ENCODE data around the gene SRGAP1.
"Not testable (repeated sequence)": the region's sequence is repeated elsewhere in the genome, so short reads cannot be mapped to it uniquely, and the experiment has no call there.

The SRGAP1 gene

GRCh38 chr12:64122154-64122553 is 277.7 kb downstream of the SRGAP1 start:
- DNase-seq (ENCODE audit: low read depth in 3 of 3), result no peak

GRCh38 chr12:64122995-64123394 is 278.5 kb downstream of the SRGAP1 start:
- no peak for DNase-seq (ENCODE audit: low read depth in 3 of 3)

GRCh38 chr12:64123448-64123847 is 278.9 kb downstream of the SRGAP1 start:
- DNase-seq (ENCODE audit: low read depth in 3 of 3), result no peak

DNA sequence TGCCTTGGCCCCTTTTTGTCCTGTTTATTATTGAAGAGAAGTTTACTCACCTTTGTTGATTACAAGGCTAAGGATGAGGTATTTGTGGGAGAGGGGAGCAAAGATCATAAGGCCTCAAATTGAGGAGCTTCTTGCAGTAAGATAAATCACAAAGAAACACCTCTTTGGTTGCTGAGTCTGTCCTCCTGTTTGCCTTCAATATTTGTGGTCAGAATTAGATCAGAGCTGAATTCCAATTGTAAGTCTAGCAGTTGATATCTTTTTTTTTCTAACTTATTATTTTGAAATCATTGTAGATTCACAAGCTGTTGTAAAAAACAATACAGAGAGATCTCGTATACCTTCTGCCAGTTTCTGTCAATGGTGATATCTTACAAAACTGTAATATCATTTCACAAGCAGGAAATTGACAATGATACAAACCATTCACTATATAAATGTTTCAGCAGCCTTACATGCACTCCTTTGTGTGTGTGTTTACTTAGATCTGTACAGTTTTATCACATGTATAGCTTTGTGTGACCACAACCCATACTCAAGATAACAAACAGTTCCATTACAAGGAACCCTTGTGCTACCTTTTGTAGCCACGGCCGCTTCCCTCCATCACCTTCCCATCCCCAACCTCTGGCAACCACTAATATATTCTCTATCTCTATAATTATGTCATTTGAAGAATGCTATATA is 280.2 kb downstream of the SRGAP1 start:
- DNase-seq (ENCODE audit: low read depth in 3 of 3), result no peak

GRCh38 chr12:64125913-64126312 is 281.4 kb downstream of the SRGAP1 start:
- DNase-seq (ENCODE audit: low read depth in 3 of 3), result no peak

- DNase-seq (ENCODE audit: low read depth in 3 of 3), result no peak
Observed at GRCh38 chr12:64127811-64128210, 283.3 kb downstream of the SRGAP1 start.

GRCh38 chr12:64128366-64128765 is 283.9 kb downstream of the SRGAP1 start:
- DNase-seq (ENCODE audit: low read depth in 3 of 3), result no peak

DNA sequence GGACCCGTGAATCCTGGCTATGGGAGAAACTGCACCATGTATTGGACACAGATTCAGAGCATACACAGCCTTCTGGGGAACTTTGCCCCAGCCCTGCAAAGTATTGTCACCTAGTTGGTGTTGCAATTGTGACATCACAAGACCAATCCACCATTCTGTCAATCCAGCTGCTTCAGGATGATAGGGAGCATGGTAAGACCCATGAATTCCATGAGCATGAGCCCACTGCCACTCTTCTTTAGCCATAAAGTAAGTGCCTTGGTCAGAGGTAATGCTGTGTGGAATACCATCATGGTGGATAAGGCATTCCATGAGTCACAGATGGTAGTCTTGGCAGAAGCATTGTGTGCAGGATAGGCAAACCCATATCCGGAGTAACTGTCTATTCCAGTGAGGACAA is 286.0 kb downstream of the SRGAP1 start:
- DNase-seq (ENCODE audit: low read depth in 3 of 3), result not testable (repeated sequence)

- DNase-seq (ENCODE audit: low read depth in 3 of 3), result not testable (repeated sequence)
Observed at GRCh38 chr12:64131456-64131855, 287.0 kb downstream of the SRGAP1 start.

GRCh38 chr12:64132672-64133071 is 288.2 kb downstream of the SRGAP1 start:
- not testable (repeated sequence) for DNase-seq (ENCODE audit: low read depth in 3 of 3)

DNA sequence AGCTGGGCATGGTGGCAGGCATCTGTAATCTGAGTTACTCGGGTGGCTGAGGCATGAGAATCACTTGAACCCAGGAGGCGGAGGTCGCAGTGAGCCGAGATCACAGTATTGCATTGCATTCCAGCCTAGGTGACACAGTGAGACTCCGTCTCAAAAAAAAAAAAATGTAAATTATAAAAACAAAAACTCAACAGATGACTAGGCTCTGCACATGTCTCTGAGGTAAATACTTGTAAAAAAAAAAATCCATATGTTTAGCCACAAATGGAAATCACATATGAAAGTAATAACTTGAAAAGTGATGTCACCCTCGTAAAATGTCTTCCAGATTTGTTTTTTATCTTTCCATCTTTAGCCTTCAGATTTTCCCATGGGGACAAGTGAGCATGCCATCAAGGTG is 292.6 kb downstream of the SRGAP1 start:
- no peak for DNase-seq (ENCODE audit: low read depth in 3 of 3)

GRCh38 chr12:64139021-64139420 is 294.5 kb downstream of the SRGAP1 start:
- no peak for DNase-seq (ENCODE audit: low read depth in 3 of 3)

DNA sequence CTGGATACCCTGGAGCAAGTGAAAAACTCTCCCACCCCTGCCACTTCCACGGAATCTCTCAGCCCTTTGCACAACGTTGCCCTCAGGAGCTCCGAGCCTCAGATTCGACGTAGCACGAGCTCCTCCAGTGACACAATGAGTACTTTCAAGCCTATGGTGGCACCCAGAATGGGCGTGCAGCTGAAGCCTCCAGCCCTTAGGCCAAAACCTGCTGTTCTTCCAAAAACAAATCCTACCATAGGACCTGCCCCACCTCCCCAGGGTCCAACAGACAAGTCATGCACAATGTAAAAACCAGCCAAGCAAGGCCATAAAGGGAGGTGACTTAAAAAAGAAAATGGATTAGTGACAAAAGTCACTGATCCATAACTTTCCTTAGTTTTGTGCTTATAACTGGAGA is 297.9 kb downstream of the SRGAP1 start:
- DNase-seq (ENCODE audit: low read depth in 3 of 3), result no peak

DNA sequence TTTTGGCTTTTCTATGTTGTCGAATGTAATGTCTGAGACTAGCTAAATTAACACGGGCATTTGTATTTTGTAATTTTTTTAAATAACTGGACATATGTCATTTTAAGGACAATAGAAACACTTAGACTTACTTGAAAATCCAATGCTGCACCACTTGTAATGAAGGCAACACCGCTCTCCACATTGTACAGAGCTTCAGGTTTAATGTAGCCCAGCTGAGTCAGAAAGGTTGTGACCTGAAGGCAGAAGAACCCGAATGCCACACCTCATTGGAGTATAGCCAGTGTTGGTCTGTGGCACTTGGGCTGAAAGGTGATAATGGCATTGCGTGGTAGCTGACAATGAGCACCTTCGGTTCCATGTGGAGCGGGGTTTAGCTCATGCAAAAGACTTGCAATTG is 298.3 kb downstream of the SRGAP1 start:
- no peak for DNase-seq (ENCODE audit: low read depth in 3 of 3)

- DNase-seq (ENCODE audit: low read depth in 3 of 3), result no peak
Observed at GRCh38 chr12:64145226-64145625, 300.7 kb downstream of the SRGAP1 start.

DNA sequence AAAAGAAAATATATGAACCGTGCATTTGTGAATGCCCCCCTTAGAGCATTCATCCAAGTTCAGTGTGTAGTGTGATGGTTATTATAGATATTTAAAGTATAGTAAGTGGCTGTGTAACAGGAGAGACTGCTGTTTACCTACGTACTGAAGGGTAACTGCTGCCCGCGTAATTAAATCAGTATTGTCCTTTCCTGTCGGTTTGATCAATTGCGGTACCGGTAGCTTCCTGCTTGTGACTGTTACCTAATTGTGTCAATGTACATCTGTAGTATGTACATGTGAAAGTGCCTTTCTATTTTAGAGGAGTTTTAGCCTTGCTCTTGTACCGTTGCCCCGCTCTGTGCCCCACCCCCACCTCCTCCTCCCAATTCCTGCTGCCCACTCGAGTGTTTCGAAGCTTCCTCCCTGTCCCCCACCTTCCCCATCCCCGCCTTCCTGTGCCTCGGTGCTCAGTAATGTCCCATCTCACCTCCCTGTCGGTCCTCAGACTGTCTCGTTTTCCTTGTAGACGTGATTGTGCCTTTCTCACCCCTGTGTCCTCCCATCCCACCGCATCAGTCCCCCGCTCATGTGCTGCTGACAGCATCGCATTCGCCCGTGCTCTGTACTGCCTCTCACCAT is 302.6 kb downstream of the SRGAP1 start:
- no peak for DNase-seq (ENCODE audit: low read depth in 3 of 3)

- no peak for DNase-seq (ENCODE audit: low read depth in 3 of 3)
Observed at GRCh38 chr12:64147875-64148274, 303.4 kb downstream of the SRGAP1 start.

DNA sequence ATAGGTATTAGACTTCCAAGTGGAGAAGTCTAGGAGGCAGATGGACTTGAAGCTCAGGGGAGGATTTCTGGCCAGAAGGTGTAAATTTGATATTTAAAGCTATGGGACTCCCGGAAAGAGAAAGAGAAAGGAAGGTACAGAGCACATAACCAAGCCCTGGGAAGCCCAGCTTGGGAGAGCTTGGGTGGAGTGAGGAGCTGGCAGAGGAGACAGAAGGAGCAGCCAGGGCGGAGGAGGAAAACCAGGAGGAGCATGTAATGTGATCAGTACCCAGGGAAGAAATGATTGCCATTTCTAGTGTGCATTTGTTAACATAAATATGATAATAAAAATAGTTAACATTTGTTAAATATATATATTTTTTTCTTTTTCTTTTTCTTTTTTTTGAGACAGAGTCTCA is 310.2 kb downstream of the SRGAP1 start:
- no peak for DNase-seq (ENCODE audit: low read depth in 3 of 3)

- no peak for DNase-seq (ENCODE audit: low read depth in 3 of 3)
Observed at GRCh38 chr12:64157110-64157509, 312.6 kb downstream of the SRGAP1 start.

GRCh38 chr12:64160021-64160710 is 315.7 kb downstream of the SRGAP1 start:
- no peak for DNase-seq (ENCODE audit: low read depth in 3 of 3)

GRCh38 chr12:64160711-64161060 is 316.2 kb downstream of the SRGAP1 start:
- no peak for DNase-seq (ENCODE audit: low read depth in 3 of 3)

GRCh38 chr12:64166606-64167005 is 322.1 kb downstream of the SRGAP1 start:
- not testable (repeated sequence) for DNase-seq (ENCODE audit: low read depth in 3 of 3)

GRCh38 chr12:64167041-64167440 is 322.5 kb downstream of the SRGAP1 start:
- DNase-seq (ENCODE audit: low read depth in 3 of 3), result not testable (repeated sequence)

All from stimulated activated CD4-positive, alpha-beta T cell treated with anti-CD3 and anti-CD28 coated beads, TNF-alpha, amount 100 ng/mL, for 48 hours (primary cell).